NCI-H128 (cell line): Measurements from ENCODE around the gene DOCK6.

Experiments used
- DNase-seq: peaks from one replicate; lab custom pipeline; 2025; ENCODE audit not compliant: unreplicated experiment; lab: John Stamatoyannopoulos, UW

DOCK6 gene

DNA sequence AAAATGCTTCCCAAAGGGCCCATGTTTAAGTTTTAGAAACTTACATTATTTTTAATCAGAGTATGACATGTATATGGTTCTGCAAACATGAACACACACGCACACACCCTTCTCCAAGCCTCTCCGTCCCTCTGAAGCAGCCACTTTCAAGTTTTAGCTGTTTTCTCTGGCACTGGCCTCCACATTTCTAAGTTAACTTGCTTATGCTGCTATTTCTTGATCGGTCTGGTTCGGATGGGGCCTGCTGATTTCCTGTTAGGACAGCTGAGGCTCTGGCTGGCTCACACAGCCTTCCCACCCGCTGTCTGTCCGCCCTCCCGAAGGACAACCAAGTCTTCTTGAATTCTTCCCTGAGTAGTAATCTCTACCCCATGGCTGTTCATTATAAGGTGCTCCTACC is 111.1 kb downstream of the DOCK6 start:
- DNase-seq, result no peak
